CD14-positive monocyte (primary cell): ENCODE data around the gene ARHGEF37. TPM values are rescaled to one million over a fixed set of nuclear protein-coding genes. Genes with fewer than 3 reads are reported as not detected.

Experiments
- DNase-seq, 3 donors: peaks; one replicate each; pipeline ENCODE4 v3.0.0-alpha.2; 2011 to 2022
- H2AFZ ChIP-seq: 2 replicates; pipeline ENCODE4 v1.6.0; 2012; ENCODE audit warnings: mild to moderate bottlenecking, low read depth, low read length, inconsistent platforms; ENCODE audit not compliant: insufficient read depth, poor library complexity, severe bottlenecking
- H3K27ac ChIP-seq, 2 donors: 1 replicate in 1 of 2; 2 replicates in 1 of 2; pipeline ENCODE4 v1.5.1; 2012 to 2013; ENCODE audit warnings: low read length in 2 of 2, control low read depth in 1 of 2, inconsistent platforms in 1 of 2, low read depth in 1 of 2, mild to moderate bottlenecking in 1 of 2
- H3K27me3 ChIP-seq, 2 donors: one replicate each; pipeline versions ENCODE4 v1.6.0 to v1.6.1; 2011 to 2013; ENCODE audit warnings: low read length in 2 of 2; ENCODE audit not compliant: control insufficient read depth in 2 of 2, insufficient read depth in 2 of 2
- H3K36me3 ChIP-seq, 2 donors: replicated peaks in 1 of 2; 1 replicate in 1 of 2; 2 replicates in 1 of 2; pipeline versions ENCODE4 v1.5.1 to v1.6.1; 2012 to 2013; ENCODE audit warnings: low read length in 2 of 2, control low read depth in 1 of 2, inconsistent platforms in 1 of 2, mild to moderate bottlenecking in 1 of 2; ENCODE audit not compliant: insufficient read depth in 2 of 2, control insufficient read depth in 1 of 2
- H3K4me1 ChIP-seq, 2 donors: 1 replicate in 1 of 2; 2 replicates in 1 of 2; pipeline versions ENCODE4 v1.5.1 to v1.6.1; 2012 to 2013; ENCODE audit warnings: low read length in 2 of 2, control low read depth in 1 of 2, inconsistent platforms in 1 of 2, mild to moderate bottlenecking in 1 of 2, moderate library complexity in 1 of 2; ENCODE audit not compliant: insufficient read depth in 2 of 2, control insufficient read depth in 1 of 2
- H3K4me2 ChIP-seq: replicated peaks from 2 replicates; pipeline ENCODE3; 2012; ENCODE audit warnings: low read length, moderate library complexity, mild to moderate bottlenecking; ENCODE audit not compliant: poor library complexity, severe bottlenecking; ENCODE audit errors: extremely low read depth
- H3K4me3 ChIP-seq, 3 experiments: fragments of 200-600 bp in 1 of 3; sonication (generic) in 1 of 3; replicated peaks in 1 of 3; 1 replicate in 2 of 3; 2 replicates in 1 of 3; pipeline ENCODE4 v1.5.1; 2011 to 2013; ENCODE audit warnings: low read length in 3 of 3, mild to moderate bottlenecking in 3 of 3, control low read depth in 2 of 3, low read depth in 2 of 3, inconsistent platforms in 1 of 3, moderate library complexity in 1 of 3
- H3K79me2 ChIP-seq: 2 replicates; pipeline ENCODE4 v1.6.0; 2012; ENCODE audit warnings: mild to moderate bottlenecking, control low read depth, inconsistent platforms, low read length, moderate library complexity; ENCODE audit not compliant: insufficient read depth
- H3K9ac ChIP-seq: 2 replicates; pipeline ENCODE4 v1.6.0; 2017; ENCODE audit warnings: low read length, mild to moderate bottlenecking; ENCODE audit not compliant: insufficient read depth, poor library complexity, severe bottlenecking
- H3K9me3 ChIP-seq, 2 donors: replicated peaks in 1 of 2; 1 replicate in 1 of 2; 2 replicates in 1 of 2; pipeline versions ENCODE4 v1.5.1 to v1.6.1; 2012 to 2013; ENCODE audit warnings: low read length in 2 of 2, control low read depth in 1 of 2; ENCODE audit not compliant: control insufficient read depth in 1 of 2, insufficient read depth in 1 of 2
- H4K20me1 ChIP-seq: 2 replicates; pipeline ENCODE4 v1.6.0; 2012; ENCODE audit warnings: mild to moderate bottlenecking, low read length, control low read depth, moderate library complexity; ENCODE audit not compliant: insufficient read depth
- H3K27ac Mint-ChIP-seq, 7 donors: one replicate each; pipeline ENCODE4 v1.8.0; 2020; ENCODE audit warnings: mild to moderate bottlenecking in 7 of 7, mixed read lengths in 7 of 7, moderate library complexity in 6 of 7, inconsistent platforms in 2 of 7
- H3K27me3 Mint-ChIP-seq, 3 donors: one replicate each; pipeline ENCODE4 v1.8.0; 2021 to 2022; ENCODE audit warnings: low read depth in 3 of 3, mild to moderate bottlenecking in 3 of 3, mixed read lengths in 3 of 3, moderate library complexity in 3 of 3, inconsistent platforms in 1 of 3
- H3K36me3 Mint-ChIP-seq, 2 donors: one replicate each; pipeline ENCODE4 v1.8.0; 2020; ENCODE audit warnings: mixed read lengths in 2 of 2, inconsistent platforms in 1 of 2, mild to moderate bottlenecking in 1 of 2
- H3K4me1 Mint-ChIP-seq: one replicate; pipeline ENCODE4 v1.8.0; 2020; ENCODE audit warnings: mild to moderate bottlenecking, mixed read lengths
- H3K4me3 Mint-ChIP-seq, 2 donors: one replicate each; pipeline ENCODE4 v1.8.0; 2020; ENCODE audit warnings: mild to moderate bottlenecking in 2 of 2, mixed read lengths in 2 of 2, moderate library complexity in 1 of 2
- H3K9me3 Mint-ChIP-seq, 7 donors: one replicate each; pipeline ENCODE4 v1.8.0; 2020 to 2022; ENCODE audit warnings: mixed read lengths in 7 of 7, mild to moderate bottlenecking in 6 of 7, moderate library complexity in 6 of 7, inconsistent platforms in 2 of 7
- CTCF ChIP-seq: fragments of 200-600 bp; IDR thresholded peaks from one replicate; pipeline ENCODE4 v1.8.0; 2022; ENCODE audit warnings: antibody characterized with exemption, mild to moderate bottlenecking
- WGBS: methylation state at CpG from one replicate; pipeline ENCODE4 v1.1.5; 2013; ENCODE audit warnings: missing lambda C conversion rate; ENCODE audit not compliant: insufficient coverage; 5-methylcytosine and 5-hydroxymethylcytosine counted together
- intact Hi-C, 2 donors: fragments of 100-400 bp; cut with micrococcal nuclease; formaldehyde crosslinking; loops; one replicate each; pipeline versions ENCODE4 v1.15.0 to v1.15.1; 2023
- polyA plus RNA-seq, 3 donors: library from polyadenylated mRNA; depleted of rRNA in 1 of 3; unstranded in 2 of 3; stranded (reverse) in 1 of 3; fragments of 300-500 nt in 2 of 3; fragments of >200 nt in 1 of 3; fragmentation: Illumina TruSeq in 2 of 3; gene quantifications; 1 replicate in 2 of 3; 2 replicates in 1 of 3; pipeline ENCODE4 v1.2.3, GENCODE V29; 2012 to 2021

The ARHGEF37 gene
- polyA plus RNA-seq, 3 donors = not detected

GRCh38 chr5:149664666-149665415 lies 83.5 kb downstream of the ARHGEF37 start:
- Histone ChIP-seq H4K20me1 (no peaks in the 10 kb centered on the region), H3K79me2 (no peaks in the 10 kb centered on the region), H3K9me3 (peaks cover 0 to 3% of the 10 kb centered on the region in 2 donors), H3K36me3 (no peaks in the 10 kb centered on the region), H3K9ac (no peak overlapping the region), H3K4me2 (no peak overlapping the region), H2AFZ (no peak overlapping the region), H3K4me1 (peaks cover 37 to 38% of the 10 kb centered on the region in 2 donors), H3K27me3 (no peaks in the 10 kb centered on the region), H3K27ac (no peak overlapping the region), H3K4me3 (no peak overlapping the region)
- no peak overlapping the region for H3K4me3 Mint-ChIP-seq
- TF ChIP-seq CTCF = no peak
- no peaks in the 10 kb centered on the region for H3K27me3 Mint-ChIP-seq
- peaks cover 0 to 12% (median 2%) of the 10 kb centered on the region in 7 donors for H3K9me3 Mint-ChIP-seq
- H3K36me3 Mint-ChIP-seq = no peaks in the 10 kb centered on the region
- peak overlapping the region in 1 of 7 donors; percentile 62 for H3K27ac Mint-ChIP-seq
- H3K4me1 Mint-ChIP-seq = peaks cover 40% of the 10 kb centered on the region
- intact Hi-C loops = loop anchor here in 1 of 2 donors (5.0 kb wide), 1 partner anchor 67 kb away; the partner anchor contains the start of gene PPARGC1B
- DNase-seq = no peak
- 98% methylated on average over 6 of the region's 11 CpGs for WGBS

GRCh38 chr5:149665416-149666175 lies 84.3 kb downstream of the ARHGEF37 start:
- Mint-ChIP-seq H3K27me3 (no peaks in the 10 kb centered on the region), H3K27ac (peak overlapping the region; percentile 84 to 93 (median 89)), H3K4me3 (peak overlapping the region in 1 of 2 donors; percentile 73), H3K4me1 (peaks cover 40% of the 10 kb centered on the region), H3K9me3 (peaks cover 0 to 12% (median 2%) of the 10 kb centered on the region in 7 donors), H3K36me3 (no peaks in the 10 kb centered on the region)
- H3K27ac ChIP-seq = peak overlapping the region; percentile 41 to 77
- peaks cover 37 to 38% of the 10 kb centered on the region in 2 donors for H3K4me1 ChIP-seq
- H2AFZ ChIP-seq = peak overlapping the region; percentile 1
- 74% methylated on average over 3 of the region's 5 CpGs for WGBS
- intact Hi-C loops = loop anchor here (2.0 to 5.0 kb wide), 2 partner anchors 15 to 67 kb away; partner anchors contain the start of gene PPARGC1B (in 1 of the 2)
- no peaks in the 10 kb centered on the region for H3K79me2 ChIP-seq
- no peaks in the 10 kb centered on the region for H3K27me3 ChIP-seq
- no peaks in the 10 kb centered on the region for H3K36me3 ChIP-seq
- no peak overlapping the region for H3K9ac ChIP-seq
- H3K4me3 ChIP-seq = peak overlapping the region in 1 of 3 experiments; percentile 41
- no peak for TF ChIP-seq CTCF
- DNase-seq = no peak
- peak overlapping the region; percentile 49 for H3K4me2 ChIP-seq
- H3K9me3 ChIP-seq = peaks cover 0 to 3% of the 10 kb centered on the region in 2 donors
- no peaks in the 10 kb centered on the region for H4K20me1 ChIP-seq
